Muscle of back (tissue), 11 donors: ENCODE data around the gene KRTAP10-11. TPM values are rescaled to one million over a fixed set of nuclear protein-coding genes. Genes with fewer than 3 reads are reported as not detected.
"Not testable (repeated sequence)": the region's sequence is repeated elsewhere in the genome, so short reads cannot be mapped to it uniquely, and the experiment has no call there.

ENCODE experiments used
- DNase-seq, 3 donors: peaks; one replicate each; pipeline versions ENCODE4 v3.0.0 to v3.0.0-alpha.2; 2013
- polyA plus RNA-seq, 10 donors: library from polyadenylated mRNA; unstranded; fragments of 120-200 nt; gene quantifications; one replicate each; pipeline ENCODE4 v1.2.1, GENCODE V29; 2013; ENCODE audit not compliant: insufficient read length in 10 of 10

Gene KRTAP10-11
- polyA plus RNA-seq, 10 donors, result not detected

- DNase-seq, result no peak
Measured at GRCh38 chr21:44614961-44615391, 31.2 kb upstream of the KRTAP10-11 start.

GRCh38 chr21:44615466-44615865 is 30.7 kb upstream of the KRTAP10-11 start:
- no peak for DNase-seq

- no peak for DNase-seq
Measured at GRCh38 chr21:44615911-44616590, 30.2 kb upstream of the KRTAP10-11 start.

GRCh38 chr21:44616591-44616926 is 29.7 kb upstream of the KRTAP10-11 start:
- DNase-seq, result no peak

GRCh38 chr21:44617071-44617501 is 29.1 kb upstream of the KRTAP10-11 start:
- no peak for DNase-seq

- DNase-seq, result no peak
Measured at GRCh38 chr21:44618504-44618903, 27.7 kb upstream of the KRTAP10-11 start.

- no peak for DNase-seq
Measured at GRCh38 chr21:44618909-44619308, 27.3 kb upstream of the KRTAP10-11 start.

GRCh38 chr21:44619886-44620285 is 26.3 kb upstream of the KRTAP10-11 start:
- no peak for DNase-seq

- DNase-seq, result no peak
Measured at GRCh38 chr21:44623575-44623974, 22.6 kb upstream of the KRTAP10-11 start.

- no peak for DNase-seq
Measured at GRCh38 chr21:44625756-44626155, 20.5 kb upstream of the KRTAP10-11 start.

- DNase-seq, result no peak
Measured at GRCh38 chr21:44626262-44626661, 20.0 kb upstream of the KRTAP10-11 start.

- no peak for DNase-seq
Measured at GRCh38 chr21:44626673-44627143, 19.5 kb upstream of the KRTAP10-11 start, which contains the start of gene KRTAP10-9. Gene KRTAP10-9, plus strand, starts transcription at chr21:44627093. Its CDS starts 79 bp downstream, at chr21:44627172.

GRCh38 chr21:44627181-44627822 is 18.9 kb upstream of the KRTAP10-11 start:
- not testable (repeated sequence) for DNase-seq

GRCh38 chr21:44627831-44628233 is 18.4 kb upstream of the KRTAP10-11 start:
- DNase-seq, result not testable (repeated sequence)

- DNase-seq, result no peak
Measured at GRCh38 chr21:44628707-44629391, 17.4 kb upstream of the KRTAP10-11 start.

GRCh38 chr21:44630440-44630839 is 15.8 kb upstream of the KRTAP10-11 start:
- DNase-seq, result no peak

- DNase-seq, result no peak
Measured at GRCh38 chr21:44632067-44632466, 14.1 kb upstream of the KRTAP10-11 start.

GRCh38 chr21:44636209-44637017 is 9.8 kb upstream of the KRTAP10-11 start:
- DNase-seq, result no peak

- DNase-seq, result no peak
Measured at GRCh38 chr21:44637018-44637850, 9.0 kb upstream of the KRTAP10-11 start, which contains the start of gene KRTAP10-10. Gene KRTAP10-10, plus strand, starts transcription at chr21:44637356. Its CDS starts 62 bp downstream, at chr21:44637418.

- DNase-seq, result not testable (repeated sequence)
Measured at GRCh38 chr21:44637851-44638348, 8.3 kb upstream of the KRTAP10-11 start.
